WTC11 (cell line): Measurements from ENCODE around the gene TGFBRAP1. TPM values are rescaled to one million over a fixed set of nuclear protein-coding genes. Genes with fewer than 3 reads are reported as not detected.

Experiments used
- ATAC-seq: fragments of 200-7000 bp; cut with Tn5 transposase; 2 replicates; pipeline ENCODE4 v1.10.0; 2021; ENCODE audit warnings: mild to moderate bottlenecking, moderate library complexity
- CTCF ChIA-PET: fragments of 300-600 bp; sonication (Branson Sonifier 250); formaldehyde crosslinking; loops from one replicate; lab custom pipeline; 2021; ENCODE audit warnings: antibody characterized with exemption; lab: Charles Lee
- POLR2A ChIA-PET: fragments of 350-600 bp; sonication (Branson Sonifier 250); formaldehyde crosslinking; loops from one replicate; lab custom pipeline; 2021; ENCODE audit warnings: antibody characterized with exemption; lab: Charles Lee
- DNase-seq: peaks from one replicate; pipeline ENCODE4 v3.0.0; 2021; ENCODE audit warnings: low spot score
- H3K27ac Mint-ChIP-seq: 2 replicates; pipeline ENCODE4 v1.8.0; 2021; ENCODE audit warnings: mixed read lengths
- H3K27me3 Mint-ChIP-seq: 2 replicates; pipeline ENCODE4 v1.8.0; 2021; ENCODE audit warnings: low read depth, mild to moderate bottlenecking, moderate library complexity, mixed read lengths
- H3K36me3 Mint-ChIP-seq: 2 replicates; pipeline ENCODE4 v1.8.0; 2021; ENCODE audit warnings: mixed read lengths
- H3K4me1 Mint-ChIP-seq: 2 replicates; pipeline ENCODE4 v1.8.0; 2022; ENCODE audit warnings: mixed read lengths
- H3K4me3 Mint-ChIP-seq: 2 replicates; pipeline ENCODE4 v1.8.0; 2021; ENCODE audit warnings: mild to moderate bottlenecking, moderate library complexity, mixed read lengths
- H3K9me3 Mint-ChIP-seq: 2 replicates; pipeline ENCODE4 v1.8.0; 2021; ENCODE audit warnings: mixed read lengths
- ATF6 ChIP-seq: sonication (generic); formaldehyde crosslinking; IDR thresholded peaks from 2 replicates; pipeline ENCODE4 v1.8.1; 2023; ENCODE audit warnings: mild to moderate bottlenecking, missing genetic modification reagents
- IRF2 ChIP-seq: sonication (generic); formaldehyde crosslinking; IDR thresholded peaks from 2 replicates; pipeline ENCODE4 v1.8.0; 2022; ENCODE audit warnings: low read depth, missing genetic modification reagents, borderline replicate concordance
- JUN ChIP-seq: sonication (generic); formaldehyde crosslinking; IDR thresholded peaks from 2 replicates; pipeline ENCODE4 v1.8.0; 2023; ENCODE audit warnings: mild to moderate bottlenecking, missing genetic modification reagents
- NFYB ChIP-seq: sonication (generic); formaldehyde crosslinking; conservative IDR thresholded peaks from 2 replicates; pipeline ENCODE4 v1.8.0; 2022; ENCODE audit warnings: low read depth, missing genetic modification reagents
- NR1H2 ChIP-seq: sonication (generic); formaldehyde crosslinking; IDR thresholded peaks from 2 replicates; pipeline ENCODE4 v1.9.0; 2021; ENCODE audit warnings: mild to moderate bottlenecking, moderate library complexity, missing genetic modification reagents
- NR3C1 ChIP-seq: sonication (generic); formaldehyde crosslinking; conservative IDR thresholded peaks from 2 replicates; pipeline ENCODE4 v1.8.1; 2023; ENCODE audit warnings: low read depth, mild to moderate bottlenecking, missing genetic modification reagents
- SOX15 ChIP-seq: fragments of 250-450 bp; sonication (Bioruptor Pico); IDR thresholded peaks from 2 replicates; pipeline ENCODE4 v1.9.0; 2021; ENCODE audit warnings: mild to moderate bottlenecking
- ZMAT4 ChIP-seq: fragments of 250-450 bp; sonication (Bioruptor Pico); IDR thresholded peaks from 2 replicates; pipeline ENCODE4 v1.9.0; 2021; ENCODE audit warnings: mild to moderate bottlenecking
- ZNF671 ChIP-seq: fragments of 250-450 bp; sonication (Bioruptor Pico); IDR thresholded peaks from 2 replicates; pipeline ENCODE4 v1.8.0; 2021; ENCODE audit warnings: mild to moderate bottlenecking
- total RNA-seq: library from RNA; stranded (reverse); gene quantifications from 3 replicates; pipeline ENCODE4 v1.2.3, GENCODE V29; 2021
- TF ChIP-seq, protein P1 (sequence below): sonication (generic); formaldehyde crosslinking; IDR thresholded peaks from 2 replicates; pipeline ENCODE4 v1.8.1; 2023; ENCODE audit warnings: mild to moderate bottlenecking, missing genetic modification reagents
- TF ChIP-seq, protein P2 (sequence below): sonication (generic); formaldehyde crosslinking; IDR thresholded peaks from 2 replicates; pipeline ENCODE4 v1.8.1; 2022; ENCODE audit warnings: low read depth, mild to moderate bottlenecking, moderate library complexity, missing genetic modification reagents, borderline replicate concordance
- TF ChIP-seq, protein P3 (sequence below): fragments of 200-600 bp; IDR thresholded peaks from 2 replicates; pipeline ENCODE4 v1.8.0; 2022; ENCODE audit warnings: antibody characterized with exemption
- TF ChIP-seq, protein P4 (sequence below): sonication (generic); formaldehyde crosslinking; IDR thresholded peaks from 2 replicates; pipeline ENCODE4 v1.8.1; 2023; ENCODE audit warnings: mild to moderate bottlenecking, missing genetic modification reagents, borderline replicate concordance

The TGFBRAP1 gene
- total RNA-seq, 1 experiment from 2014 or later, result 16.3 TPM

DNA sequence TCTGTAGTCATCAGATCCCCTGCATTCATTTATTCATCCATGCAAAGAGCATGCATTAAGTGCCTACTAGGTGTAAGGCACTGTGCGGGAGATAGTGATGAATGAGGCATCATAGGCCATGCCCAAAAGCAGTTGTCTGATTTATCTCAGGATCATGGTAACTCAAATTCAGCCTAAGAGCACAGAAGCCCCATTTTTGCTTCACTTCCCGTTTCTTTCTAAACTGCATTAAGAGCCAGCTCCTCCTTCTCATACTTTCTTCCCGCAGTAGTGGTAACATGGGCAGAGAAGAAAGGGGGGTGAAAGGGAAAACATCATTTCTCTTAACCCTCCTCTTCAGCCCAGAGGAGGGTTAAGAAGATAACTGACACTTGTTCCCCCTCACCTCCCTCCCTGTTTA lies 85.1 kb downstream of the TGFBRAP1 start:
- H3K36me3 Mint-ChIP-seq, result peaks cover 2% of the 10 kb centered on the region
- H3K27me3 Mint-ChIP-seq, result no peaks in the 10 kb centered on the region; the same call in 1 of the 2 replicates
- H3K27ac Mint-ChIP-seq, result no peak overlapping the region
- peaks cover 3% of the 10 kb centered on the region for H3K4me1 Mint-ChIP-seq
- no peak overlapping the region for H3K4me3 Mint-ChIP-seq
- TF ChIP-seq NR3C1 (CRISPR knock-in tag) (no peak), NFYB (CRISPR knock-in tag) (no peak), ATF6 (no peak), SOX15 (no peak)
- TF ChIP-seq, protein P1, sequence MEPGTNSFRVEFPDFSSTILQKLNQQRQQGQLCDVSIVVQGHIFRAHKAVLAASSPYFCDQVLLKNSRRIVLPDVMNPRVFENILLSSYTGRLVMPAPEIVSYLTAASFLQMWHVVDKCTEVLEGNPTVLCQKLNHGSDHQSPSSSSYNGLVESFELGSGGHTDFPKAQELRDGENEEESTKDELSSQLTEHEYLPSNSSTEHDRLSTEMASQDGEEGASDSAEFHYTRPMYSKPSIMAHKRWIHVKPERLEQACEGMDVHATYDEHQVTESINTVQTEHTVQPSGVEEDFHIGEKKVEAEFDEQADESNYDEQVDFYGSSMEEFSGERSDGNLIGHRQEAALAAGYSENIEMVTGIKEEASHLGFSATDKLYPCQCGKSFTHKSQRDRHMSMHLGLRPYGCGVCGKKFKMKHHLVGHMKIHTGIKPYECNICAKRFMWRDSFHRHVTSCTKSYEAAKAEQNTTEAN, result no peak
- TF ChIP-seq, all 79 proteins: peak for 0
- ATAC-seq (no peak), DNase-seq (no peak)
- POLR2A ChIA-PET, result no interaction called here
- peaks cover 7% of the 10 kb centered on the region for H3K9me3 Mint-ChIP-seq
- CTCF ChIA-PET, result interaction anchor here (0.5 to 2.2 kb wide), 25 partner anchors 8 to 207 kb away, joined by 3 to 13 read pairs (median 6); partner anchors contain the start of gene MRPS9

DNA sequence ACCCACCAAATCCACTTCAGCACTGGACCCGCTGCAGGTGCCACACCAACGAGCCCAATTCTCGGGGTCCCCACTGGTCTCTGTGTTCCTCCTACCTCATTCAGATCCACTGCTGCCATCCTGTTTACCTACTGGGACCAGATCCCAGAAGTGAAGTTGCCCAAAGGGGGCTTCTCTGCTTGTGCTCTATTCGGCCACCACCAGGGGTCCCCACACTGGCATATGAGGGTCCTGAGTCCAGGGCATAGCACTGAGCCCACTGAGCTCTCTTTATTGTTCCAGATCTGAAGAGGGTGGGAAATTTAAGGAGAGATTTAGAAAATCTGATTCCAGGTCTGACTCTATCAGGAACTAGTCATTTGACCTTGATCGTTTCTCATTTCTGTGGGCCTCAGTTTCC lies 85.6 kb downstream of the TGFBRAP1 start:
- Mint-ChIP-seq H3K4me3 (no peak overlapping the region), H3K27me3 (peaks cover 2% of the 10 kb centered on the region; the same call in 1 of the 2 replicates), H3K9me3 (0 out of 2 replicates have a peak, but pooled peaks cover 4% of the 10 kb centered on the region), H3K36me3 (no peaks in the 10 kb centered on the region), H3K4me1 (peaks cover 3% of the 10 kb centered on the region), H3K27ac (no peak overlapping the region)
- ATAC-seq (peak; percentile 93), DNase-seq (peak; percentile 67)
- POLR2A ChIA-PET, result no interaction called here
- CTCF ChIA-PET, result interaction anchor here (0.5 to 2.2 kb wide), 26 partner anchors 8 to 206 kb away, joined by 3 to 13 read pairs (median 6); partner anchors contain the start of gene MRPS9
- TF ChIP-seq ZMAT4 (CRISPR knock-in tag), result no peak
- TF ChIP-seq, protein P2, sequence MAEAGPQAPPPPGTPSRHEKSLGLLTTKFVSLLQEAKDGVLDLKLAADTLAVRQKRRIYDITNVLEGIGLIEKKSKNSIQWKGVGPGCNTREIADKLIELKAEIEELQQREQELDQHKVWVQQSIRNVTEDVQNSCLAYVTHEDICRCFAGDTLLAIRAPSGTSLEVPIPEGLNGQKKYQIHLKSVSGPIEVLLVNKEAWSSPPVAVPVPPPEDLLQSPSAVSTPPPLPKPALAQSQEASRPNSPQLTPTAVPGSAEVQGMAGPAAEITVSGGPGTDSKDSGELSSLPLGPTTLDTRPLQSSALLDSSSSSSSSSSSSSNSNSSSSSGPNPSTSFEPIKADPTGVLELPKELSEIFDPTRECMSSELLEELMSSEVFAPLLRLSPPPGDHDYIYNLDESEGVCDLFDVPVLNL (CRISPR knock-in tag), result no peak
- TF ChIP-seq, protein P3, sequence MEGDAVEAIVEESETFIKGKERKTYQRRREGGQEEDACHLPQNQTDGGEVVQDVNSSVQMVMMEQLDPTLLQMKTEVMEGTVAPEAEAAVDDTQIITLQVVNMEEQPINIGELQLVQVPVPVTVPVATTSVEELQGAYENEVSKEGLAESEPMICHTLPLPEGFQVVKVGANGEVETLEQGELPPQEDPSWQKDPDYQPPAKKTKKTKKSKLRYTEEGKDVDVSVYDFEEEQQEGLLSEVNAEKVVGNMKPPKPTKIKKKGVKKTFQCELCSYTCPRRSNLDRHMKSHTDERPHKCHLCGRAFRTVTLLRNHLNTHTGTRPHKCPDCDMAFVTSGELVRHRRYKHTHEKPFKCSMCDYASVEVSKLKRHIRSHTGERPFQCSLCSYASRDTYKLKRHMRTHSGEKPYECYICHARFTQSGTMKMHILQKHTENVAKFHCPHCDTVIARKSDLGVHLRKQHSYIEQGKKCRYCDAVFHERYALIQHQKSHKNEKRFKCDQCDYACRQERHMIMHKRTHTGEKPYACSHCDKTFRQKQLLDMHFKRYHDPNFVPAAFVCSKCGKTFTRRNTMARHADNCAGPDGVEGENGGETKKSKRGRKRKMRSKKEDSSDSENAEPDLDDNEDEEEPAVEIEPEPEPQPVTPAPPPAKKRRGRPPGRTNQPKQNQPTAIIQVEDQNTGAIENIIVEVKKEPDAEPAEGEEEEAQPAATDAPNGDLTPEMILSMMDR, result peak; percentile 69

DNA sequence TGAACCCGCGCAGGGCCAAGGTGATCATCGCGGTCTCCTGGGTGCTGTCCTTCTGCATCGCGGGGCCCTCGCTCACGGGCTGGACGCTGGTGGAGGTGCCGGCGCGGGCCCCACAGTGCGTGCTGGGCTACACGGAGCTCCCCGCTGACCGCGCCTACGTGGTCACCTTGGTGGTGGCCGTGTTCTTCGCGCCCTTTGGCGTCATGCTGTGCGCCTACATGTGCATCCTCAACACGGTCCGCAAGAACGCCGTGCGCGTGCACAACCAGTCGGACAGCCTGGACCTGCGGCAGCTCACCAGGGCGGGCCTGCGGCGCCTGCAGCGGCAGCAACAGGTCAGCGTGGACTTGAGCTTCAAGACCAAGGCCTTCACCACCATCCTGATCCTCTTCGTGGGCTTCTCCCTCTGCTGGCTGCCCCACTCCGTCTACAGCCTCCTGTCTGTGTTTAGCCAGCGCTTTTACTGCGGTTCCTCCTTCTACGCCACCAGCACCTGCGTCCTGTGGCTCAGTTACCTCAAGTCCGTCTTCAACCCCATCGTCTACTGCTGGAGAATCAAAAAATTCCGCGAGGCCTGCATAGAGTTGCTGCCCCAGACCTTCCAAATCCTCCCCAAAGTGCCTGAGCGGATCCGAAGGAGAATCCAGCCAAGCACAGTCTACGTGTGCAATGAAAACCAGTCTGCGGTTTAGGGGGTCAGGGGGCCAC lies 87.1 kb downstream of the TGFBRAP1 start:
- H3K27me3 Mint-ChIP-seq, result peaks cover 13% of the 10 kb centered on the region; the same call in 1 of the 2 replicates
- ATAC-seq (no peak), DNase-seq (no peak)
- POLR2A ChIA-PET, result no interaction called here
- CTCF ChIA-PET, result interaction anchor here (1.8 to 2.2 kb wide), 6 partner anchors 27 to 130 kb away, joined by 5 to 13 read pairs (median 6); no protein-coding TSS in a partner anchor
- no peaks in the 10 kb centered on the region for H3K36me3 Mint-ChIP-seq
- H3K27ac Mint-ChIP-seq, result no peak overlapping the region
- TF ChIP-seq IRF2 (CRISPR knock-in tag) (no peak), JUN (CRISPR knock-in tag) (no peak), NR1H2 (CRISPR knock-in tag) (no peak), ZNF671 (CRISPR knock-in tag) (no peak)
- TF ChIP-seq, protein P1, result no peak
- TF ChIP-seq, protein P4, sequence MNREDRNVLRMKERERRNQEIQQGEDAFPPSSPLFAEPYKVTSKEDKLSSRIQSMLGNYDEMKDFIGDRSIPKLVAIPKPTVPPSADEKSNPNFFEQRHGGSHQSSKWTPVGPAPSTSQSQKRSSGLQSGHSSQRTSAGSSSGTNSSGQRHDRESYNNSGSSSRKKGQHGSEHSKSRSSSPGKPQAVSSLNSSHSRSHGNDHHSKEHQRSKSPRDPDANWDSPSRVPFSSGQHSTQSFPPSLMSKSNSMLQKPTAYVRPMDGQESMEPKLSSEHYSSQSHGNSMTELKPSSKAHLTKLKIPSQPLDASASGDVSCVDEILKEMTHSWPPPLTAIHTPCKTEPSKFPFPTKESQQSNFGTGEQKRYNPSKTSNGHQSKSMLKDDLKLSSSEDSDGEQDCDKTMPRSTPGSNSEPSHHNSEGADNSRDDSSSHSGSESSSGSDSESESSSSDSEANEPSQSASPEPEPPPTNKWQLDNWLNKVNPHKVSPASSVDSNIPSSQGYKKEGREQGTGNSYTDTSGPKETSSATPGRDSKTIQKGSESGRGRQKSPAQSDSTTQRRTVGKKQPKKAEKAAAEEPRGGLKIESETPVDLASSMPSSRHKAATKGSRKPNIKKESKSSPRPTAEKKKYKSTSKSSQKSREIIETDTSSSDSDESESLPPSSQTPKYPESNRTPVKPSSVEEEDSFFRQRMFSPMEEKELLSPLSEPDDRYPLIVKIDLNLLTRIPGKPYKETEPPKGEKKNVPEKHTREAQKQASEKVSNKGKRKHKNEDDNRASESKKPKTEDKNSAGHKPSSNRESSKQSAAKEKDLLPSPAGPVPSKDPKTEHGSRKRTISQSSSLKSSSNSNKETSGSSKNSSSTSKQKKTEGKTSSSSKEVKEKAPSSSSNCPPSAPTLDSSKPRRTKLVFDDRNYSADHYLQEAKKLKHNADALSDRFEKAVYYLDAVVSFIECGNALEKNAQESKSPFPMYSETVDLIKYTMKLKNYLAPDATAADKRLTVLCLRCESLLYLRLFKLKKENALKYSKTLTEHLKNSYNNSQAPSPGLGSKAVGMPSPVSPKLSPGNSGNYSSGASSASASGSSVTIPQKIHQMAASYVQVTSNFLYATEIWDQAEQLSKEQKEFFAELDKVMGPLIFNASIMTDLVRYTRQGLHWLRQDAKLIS, result no peak
- peaks cover 10% of the 10 kb centered on the region for H3K4me1 Mint-ChIP-seq
- no peak overlapping the region for H3K4me3 Mint-ChIP-seq
- no peaks in the 10 kb centered on the region for H3K9me3 Mint-ChIP-seq
